KG1 (cell line): ENCODE measurements around the gene SYAP1.
A peak's percentile ranks its signal among the peaks of the same experiment; 100 is the strongest.
"Not testable (repeated sequence)": the region's sequence is repeated elsewhere in the genome, so short reads cannot be mapped to it uniquely, and the experiment has no call there.

ENCODE experiments used
- DNase-seq: peaks from one replicate; lab custom pipeline; 2025; lab: John Stamatoyannopoulos, UW

SYAP1 gene, protein sequence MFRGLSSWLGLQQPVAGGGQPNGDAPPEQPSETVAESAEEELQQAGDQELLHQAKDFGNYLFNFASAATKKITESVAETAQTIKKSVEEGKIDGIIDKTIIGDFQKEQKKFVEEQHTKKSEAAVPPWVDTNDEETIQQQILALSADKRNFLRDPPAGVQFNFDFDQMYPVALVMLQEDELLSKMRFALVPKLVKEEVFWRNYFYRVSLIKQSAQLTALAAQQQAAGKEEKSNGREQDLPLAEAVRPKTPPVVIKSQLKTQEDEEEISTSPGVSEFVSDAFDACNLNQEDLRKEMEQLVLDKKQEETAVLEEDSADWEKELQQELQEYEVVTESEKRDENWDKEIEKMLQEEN

DNA sequence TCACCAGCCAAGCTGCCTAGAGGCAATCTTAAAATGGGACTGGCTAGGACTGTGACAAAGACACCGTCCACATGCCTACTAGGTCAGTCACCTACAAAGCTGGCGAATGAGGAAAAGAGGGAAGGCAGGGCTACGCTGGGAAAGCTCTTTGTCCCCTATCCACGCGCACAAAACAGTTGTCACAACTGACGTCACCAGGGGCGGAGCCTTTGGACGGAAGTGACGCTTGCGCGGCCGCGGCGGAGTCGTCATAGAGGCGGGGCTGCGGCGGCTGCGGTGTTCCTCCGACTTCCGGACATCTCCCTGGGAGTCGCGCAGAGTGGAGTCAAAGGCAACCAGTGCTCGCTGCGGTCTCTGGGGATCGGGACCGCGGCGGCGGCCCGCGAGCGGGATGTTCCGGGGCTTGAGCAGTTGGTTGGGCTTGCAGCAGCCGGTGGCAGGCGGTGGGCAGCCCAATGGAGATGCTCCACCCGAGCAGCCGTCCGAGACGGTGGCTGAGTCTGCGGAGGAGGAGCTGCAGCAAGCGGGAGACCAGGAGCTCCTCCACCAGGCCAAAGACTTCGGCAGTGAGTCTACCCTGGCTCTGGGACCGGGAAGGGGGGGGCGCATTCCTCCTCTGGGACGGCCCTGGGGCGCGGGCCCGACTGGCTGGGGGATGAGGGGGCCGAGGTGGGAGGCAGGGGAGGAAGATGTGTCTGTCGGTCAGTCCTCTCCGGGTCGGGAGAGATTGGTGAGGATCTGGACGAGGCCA lies at the start of gene SYAP1:
SYAP1 (plus strand) TSS at position 279 of the 751 bp plus-strand sequence; CDS start at position 392, 113 bp downstream.
- peak; percentile 70 for DNase-seq

DNA sequence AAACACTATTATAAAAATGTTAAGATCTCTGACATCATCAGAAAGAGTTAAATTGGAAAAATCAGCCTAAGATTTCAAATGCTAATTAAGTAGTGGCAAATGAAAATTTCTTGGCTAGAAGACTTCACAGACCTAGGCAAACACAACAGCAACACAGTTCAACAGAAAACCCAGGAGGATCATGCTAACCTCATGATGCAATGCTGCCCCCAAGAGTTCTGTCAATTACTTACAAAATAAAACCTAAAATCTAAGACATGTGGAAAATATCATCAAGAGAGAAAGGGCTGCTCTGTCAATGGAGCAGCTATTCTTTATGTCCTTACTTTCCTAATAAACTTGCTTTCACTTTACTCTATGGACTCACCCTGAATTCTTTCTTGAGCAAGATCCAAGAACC lies 48.4 kb upstream of the SYAP1 start:
- no peak for DNase-seq

DNA sequence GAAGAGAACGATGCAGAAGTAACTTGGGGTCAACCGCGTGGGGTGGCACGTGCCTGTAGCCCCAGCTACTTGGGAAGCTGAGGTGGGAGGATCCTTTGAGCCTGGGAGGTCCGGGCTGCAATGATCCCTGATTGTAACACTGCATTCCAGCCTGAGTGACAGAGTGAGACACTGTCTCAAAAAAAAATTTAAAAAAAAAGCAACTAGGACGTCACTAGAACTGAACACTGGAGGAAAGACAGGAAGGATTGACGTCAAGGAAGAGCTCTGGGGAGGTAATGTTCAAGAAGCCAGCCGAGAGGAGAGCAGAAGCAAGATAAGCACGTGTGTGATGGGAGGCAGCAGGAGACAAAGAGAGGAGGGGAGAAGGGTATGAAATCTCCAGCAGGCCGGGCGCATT lies 40.7 kb upstream of the SYAP1 start:
- DNase-seq: no peak

DNA sequence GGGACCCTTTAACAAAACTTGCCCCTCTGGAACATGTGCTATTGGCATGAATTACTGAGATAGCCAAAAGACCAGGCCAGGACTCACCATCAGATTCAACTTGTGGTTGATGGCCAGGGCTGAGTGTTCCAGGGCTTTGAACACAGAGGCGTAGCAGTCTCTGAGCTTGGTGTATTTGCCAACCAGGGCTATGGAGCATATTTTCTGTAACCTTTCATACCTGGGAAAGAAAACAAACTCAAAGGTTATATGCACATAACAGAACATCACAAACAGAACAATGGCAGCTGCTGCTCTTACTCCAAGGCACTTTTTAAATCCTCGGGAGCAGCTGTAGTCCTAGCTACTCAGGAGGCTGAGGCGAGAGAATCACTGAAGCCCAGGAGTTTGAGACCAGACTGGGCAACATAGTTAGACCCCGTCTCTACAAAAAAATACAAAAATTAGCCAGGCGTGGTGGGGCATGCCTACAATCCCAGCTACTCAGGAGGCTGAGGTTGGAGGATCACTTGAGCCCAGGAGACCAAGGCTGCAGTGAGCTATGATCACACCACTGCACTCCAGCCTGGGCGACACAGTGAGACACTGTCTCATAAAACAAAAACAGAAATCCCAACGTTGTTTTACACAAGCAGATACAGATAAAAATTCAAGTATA lies 36.3 kb upstream of the SYAP1 start:
- DNase-seq: no peak

DNA sequence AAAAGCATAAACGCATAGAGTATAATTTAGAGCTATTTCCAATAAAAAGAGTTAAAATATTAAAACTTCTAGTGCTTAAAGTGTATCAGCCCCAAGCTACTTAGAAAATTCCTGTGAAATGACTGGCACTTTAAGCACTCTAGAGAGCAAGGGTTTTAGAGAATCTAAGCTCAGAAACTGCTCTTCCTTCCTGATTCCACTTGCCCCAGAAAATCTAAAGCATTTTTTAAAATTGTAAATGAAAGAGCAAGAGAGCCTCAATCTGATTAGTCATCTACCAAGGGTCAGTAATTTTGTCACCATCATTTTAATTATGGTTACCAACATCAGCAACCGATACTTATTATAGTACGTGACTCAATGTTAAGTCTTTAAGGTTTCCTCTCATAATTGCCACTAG lies 31.9 kb upstream of the SYAP1 start:
- DNase-seq: no peak

DNA sequence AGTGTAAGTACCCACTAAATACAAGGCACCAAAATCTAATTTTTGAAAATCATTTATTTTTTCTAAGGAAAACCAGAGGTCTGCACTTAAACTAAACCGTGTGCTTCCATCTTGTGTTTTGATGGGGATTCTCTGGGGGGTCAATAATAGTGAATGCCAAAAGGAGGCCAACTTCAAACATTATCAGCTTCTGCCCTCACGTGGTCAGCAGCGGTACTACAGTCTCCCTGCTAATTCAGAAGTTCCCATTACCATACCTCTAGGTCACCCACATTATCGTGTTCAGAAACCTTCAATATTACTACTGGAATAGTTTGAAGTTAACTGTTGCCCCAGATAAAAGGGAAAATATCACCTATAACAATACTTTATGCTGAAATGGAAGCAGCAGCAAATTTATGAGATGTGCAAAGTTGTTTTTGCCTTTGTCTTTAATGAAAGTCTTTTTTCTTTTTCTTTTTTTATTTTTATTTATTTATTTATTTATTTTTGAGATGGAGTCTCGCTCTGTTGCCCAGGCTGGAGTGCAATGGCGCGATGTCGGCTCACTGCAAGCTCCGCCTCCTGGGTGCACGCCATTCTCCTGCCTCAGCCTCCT lies 24.2 kb upstream of the SYAP1 start:
- DNase-seq: no peak

DNA sequence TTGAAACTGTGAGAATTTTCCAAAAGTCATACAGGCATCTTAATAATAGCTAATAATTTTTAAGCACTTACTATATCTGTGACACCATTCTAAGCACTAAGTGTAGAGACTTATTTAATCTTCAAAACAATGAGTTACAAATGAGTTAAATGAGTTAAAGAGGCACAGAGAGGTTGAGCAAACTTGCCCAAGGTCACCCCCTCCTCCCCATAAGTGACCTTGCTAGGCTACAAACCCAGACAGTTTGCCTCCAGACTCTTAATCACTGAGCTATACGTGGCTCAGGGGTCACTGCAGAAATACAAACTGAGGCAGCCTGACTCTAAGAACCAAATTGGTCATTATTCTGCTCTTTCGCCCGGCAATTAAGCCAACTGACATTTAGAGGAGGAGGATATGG lies 22.5 kb upstream of the SYAP1 start:
- DNase-seq: no peak

DNA sequence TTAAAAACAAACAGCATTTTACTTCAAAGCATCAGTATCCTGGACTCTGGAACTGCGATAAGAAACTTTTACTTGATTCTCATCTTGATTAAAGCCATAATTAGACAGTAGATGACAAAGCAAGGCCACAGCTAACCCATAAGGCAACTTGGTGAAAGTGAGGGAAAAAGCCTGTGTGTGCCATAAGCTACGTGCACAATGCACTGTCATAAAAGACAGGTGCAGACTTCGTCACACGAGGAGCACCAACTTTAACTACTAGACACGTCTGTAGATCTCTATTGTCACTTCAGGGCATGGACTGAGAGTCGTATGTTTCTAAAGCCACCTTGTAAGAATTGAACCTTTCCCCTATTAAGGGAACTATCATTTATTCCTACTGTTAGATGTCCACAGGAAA lies 20.0 kb upstream of the SYAP1 start:
- DNase-seq: no peak

DNA sequence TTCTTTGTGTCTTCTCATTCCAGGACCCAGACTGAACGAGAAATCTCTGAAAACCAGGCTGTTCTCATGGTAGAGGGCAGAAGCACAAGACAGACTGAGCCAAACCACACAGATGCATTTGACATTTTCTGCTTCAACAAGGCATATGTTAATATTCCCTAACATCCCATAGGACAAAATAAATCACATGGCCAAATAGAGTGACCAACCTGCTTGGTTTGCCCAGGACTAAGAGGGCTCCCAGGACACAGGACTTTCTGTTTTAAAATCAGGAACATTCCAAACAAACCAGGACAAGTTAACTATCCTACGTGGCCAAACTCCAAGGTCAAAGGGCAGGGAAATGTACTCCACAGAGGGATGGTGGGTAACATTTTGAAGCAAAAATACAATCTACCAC lies 18.7 kb upstream of the SYAP1 start:
- DNase-seq: no peak

DNA sequence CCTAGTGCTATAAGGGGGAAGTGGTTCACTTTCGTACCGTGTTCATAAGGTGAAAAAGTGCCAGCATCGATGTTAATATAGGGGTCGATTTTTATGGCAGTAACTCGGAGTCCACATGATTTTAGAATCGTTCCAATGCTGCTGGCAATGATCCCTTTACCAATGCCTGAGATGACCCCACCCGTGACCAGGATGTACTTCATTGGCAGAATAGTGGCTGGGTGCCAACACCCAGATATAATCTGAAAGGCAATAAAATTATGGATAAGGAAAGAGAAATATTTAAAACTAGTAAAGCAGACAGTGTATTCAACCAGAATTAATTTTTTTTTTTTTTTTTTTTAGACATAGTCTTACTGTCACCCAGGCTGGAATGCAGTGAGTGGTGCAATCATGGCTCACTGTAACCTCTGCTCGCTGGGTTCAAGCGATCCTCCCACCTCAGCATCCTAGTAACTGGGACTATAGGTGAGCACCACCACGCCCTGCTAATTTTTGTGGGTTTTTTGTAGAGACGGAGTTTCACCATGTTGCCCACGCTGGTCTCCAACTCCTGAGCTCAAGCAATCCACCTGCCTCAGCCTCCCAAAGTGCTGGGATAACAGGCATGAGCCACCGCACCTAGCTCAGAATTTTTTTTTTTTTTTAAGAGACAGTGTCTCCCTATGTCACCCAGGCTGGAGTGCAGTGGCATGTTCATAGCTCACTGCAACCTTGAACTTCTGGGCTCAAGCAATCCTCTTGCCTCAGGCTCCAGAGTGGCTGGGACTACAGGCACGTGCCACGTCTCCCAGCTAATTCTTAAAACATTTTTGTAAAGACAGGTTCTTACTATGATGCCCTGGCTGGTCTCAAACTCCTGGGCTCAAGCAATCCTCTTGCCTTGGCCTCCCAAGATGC lies 16.5 kb upstream of the SYAP1 start:
- DNase-seq: no peak

DNA sequence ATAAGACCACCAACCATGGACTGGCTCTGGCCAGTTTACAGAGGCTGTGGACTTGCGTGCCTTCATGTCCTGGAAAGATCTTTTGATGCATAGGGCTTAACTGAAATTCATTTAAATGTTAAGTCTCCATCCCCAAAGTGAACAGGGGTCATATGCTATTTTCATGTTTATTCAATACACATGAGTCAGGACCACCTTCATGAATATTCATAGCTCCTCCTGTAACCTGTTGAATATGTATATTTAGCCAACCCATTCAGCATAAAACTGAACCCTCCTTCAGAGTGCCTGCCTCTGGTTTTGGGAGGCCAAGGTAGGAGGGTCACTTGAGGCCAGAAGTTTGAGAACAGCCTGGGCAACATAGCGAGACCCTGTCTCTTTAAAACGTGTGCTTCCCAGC lies 14.0 kb upstream of the SYAP1 start:
- no peak for DNase-seq

DNA sequence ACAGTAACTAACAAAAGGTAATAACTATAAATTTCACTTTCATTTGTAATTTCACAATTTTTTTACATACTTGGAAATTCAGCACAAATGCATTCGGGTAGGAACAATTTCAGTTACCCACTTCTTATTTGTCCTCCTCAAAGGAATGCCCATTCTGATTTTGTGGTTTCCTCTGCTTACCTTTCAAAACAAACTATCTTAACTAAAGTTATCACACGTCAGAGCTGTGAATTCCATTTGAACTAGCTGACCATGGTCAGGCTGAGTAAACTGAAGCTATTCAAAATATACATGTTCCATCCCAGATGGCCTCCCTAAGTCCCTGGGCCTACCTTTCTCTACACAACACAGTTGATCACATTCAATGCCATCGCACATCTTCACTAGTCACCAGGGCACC lies 11.4 kb upstream of the SYAP1 start:
- DNase-seq: no peak

DNA sequence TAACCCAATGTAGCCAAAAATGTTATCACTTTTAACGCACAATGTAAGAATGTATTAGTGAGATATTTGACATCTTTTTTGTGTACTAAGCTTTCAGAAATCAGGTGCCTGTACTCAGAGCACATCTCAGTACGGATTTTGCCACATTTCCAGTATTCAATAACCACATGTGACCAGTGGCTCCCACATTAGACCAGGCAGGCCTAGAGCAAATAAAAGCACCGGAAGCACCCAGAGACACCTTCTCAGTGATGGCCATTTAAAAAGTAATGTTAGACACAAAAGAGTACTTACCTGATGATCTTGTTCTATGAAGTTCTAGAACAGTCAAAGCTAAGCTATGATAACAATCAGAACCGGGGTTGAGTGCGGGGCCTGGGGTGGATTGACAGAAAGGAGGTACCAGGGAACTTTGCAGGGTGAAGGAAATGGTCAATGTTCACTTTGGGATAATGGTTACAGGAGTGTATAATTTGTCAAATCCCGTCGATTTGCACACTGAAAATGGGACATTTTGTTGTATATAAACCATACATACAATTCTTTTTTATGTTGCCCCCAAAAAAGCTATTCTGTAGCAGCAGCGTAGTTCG lies 8.1 kb upstream of the SYAP1 start:
- no peak for DNase-seq

DNA sequence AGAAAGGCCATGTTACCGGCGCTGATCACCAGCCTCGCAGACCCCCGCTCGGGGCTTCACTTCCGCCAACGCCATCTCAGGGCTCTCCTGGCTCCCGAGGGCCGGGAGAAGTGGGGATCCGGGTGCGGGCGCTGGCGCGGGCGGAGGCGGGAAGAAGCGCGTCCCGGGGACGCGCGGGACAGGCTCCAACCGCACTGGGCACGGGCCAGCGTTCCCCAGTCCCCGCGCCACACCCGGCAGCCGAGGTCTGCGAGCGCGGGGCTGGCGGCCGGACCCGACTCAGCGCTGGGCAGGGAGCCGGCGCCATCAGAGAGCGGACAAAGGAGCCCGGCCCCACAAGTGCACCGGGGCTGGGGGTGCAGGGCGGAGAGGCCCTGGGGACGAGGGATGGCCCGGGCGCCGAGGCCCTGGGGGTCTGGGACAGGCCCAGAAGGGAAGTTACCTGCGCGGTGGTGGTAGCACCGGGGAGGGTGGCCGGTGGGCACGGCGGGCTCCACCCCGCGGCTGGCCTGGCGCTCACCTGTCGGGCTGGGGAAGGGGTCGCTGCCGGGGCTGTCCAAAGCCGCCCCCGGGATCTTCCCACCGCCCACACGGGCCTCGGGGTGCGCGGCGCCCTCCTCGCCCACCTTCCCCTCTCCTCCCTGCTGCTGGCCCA lies 7.4 kb upstream of the SYAP1 start:
- DNase-seq: no peak

DNA sequence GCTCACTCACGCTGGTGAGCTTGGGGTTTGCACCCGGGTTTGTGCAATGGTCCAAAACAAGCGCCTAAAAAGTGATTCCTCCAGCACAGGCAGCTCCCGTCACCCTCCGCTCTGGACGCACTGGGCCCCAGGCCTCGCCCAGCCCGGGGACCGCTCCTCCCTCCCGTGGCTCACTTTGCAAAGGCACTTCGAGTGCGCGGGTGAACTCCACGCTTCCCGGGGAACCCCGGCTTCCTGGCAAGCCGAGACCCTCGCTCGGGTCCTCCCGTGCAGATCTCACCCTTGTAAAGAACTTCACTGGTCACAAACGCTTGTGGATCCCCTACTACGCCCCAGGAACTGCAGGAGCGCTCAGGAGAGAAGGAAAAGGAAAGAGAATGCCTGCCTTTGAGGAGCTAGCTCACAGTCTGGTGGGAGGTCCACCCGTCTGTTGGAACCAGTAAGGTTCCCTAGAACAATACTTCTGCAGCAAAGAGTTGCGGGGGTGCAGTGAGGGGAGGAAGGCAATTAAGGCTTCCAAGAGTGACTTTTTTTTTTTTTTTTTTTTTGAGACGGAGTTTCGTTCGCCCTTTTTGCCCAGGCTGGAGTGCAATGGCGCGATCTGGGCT lies 6.8 kb upstream of the SYAP1 start, which contains the start of gene CTPS2:
CTPS2 (minus strand) TSS at position 122 of the 608 bp plus-strand sequence. CDS start 9,767 bp downstream, outside the sequence.
- no peak for DNase-seq

DNA sequence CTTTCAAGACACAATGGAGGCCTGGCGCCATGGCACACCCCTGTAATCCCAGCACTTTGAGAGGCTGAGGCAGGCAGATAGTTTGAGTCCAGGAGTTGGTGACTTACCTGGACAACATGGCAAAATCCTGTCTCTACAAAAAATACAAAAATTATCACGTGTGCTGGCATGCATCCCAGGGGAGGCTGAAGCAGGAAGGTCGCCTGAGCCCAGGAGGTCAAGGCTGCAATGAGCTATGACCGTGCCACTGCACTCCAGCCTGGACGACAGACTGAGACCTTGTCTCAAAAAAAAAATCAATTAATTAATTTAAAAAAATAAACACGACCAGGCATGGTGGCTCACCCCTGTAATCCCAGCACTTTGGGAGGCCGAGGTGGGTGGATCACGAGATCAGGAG lies 4.9 kb upstream of the SYAP1 start:
- DNase-seq: no peak

DNA sequence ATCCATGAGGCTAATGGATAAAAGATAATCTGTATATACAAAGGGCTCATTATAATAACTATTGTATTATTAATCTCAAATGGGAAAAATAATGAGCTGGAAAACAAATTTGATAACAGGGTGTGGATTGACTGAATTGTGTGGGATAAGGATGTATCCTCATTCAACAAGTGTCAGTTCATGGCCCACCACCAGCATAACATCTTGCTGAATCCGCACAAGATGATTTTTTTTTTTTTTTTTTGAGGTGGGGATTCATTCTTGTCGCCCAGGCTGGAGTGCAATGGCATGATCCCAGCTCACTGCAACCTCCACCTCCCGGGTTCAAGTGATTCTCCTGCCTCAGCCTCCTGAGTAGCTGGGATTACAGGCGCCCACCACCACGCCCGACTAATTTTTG lies 3.8 kb upstream of the SYAP1 start:
- not testable (repeated sequence) for DNase-seq

DNA sequence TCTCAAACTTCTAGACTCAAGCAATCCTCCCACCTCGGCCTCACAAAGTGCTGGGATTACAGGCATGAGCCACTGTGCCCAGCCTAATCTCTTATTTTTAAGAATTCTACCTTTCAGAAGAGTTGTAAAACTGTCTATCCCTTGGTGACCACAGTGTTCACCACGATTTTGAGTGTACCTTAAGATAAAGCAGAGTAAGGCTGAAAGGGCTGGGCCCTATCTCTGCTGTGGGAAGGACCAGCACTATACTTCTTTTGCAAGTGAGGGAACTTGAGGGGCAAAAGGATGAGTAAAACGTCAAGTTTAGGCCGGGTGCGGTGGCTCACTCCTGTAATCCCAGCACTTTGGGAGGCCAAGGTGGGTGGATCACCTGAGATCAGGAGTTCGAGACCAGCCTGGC lies 3.0 kb upstream of the SYAP1 start:
- DNase-seq: not testable (repeated sequence)

DNA sequence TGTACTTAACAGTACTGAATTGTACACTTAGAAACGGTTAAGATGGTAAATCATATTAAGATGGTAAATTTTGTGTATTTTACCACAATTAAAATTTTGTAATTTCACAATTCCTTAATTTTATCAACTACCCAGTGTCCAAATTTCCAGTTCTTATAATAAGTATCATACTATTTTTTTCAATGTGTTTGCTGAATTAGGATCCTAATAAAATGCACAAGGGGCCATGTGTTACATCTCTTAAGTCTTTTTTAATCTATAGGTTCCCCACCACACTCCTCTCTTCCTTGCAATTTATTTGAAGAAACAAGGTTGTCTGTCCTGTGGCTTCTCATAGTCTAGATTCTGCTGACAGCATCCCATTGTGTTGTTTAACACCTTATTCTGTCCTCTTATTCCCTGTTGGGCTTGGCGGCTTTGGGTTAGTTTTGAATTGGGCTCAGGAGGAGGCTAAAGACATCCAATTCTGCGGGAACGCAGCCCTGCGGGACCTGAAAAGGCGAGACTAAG lies 533 bp upstream of the SYAP1 start:
- DNase-seq: no peak

DNA sequence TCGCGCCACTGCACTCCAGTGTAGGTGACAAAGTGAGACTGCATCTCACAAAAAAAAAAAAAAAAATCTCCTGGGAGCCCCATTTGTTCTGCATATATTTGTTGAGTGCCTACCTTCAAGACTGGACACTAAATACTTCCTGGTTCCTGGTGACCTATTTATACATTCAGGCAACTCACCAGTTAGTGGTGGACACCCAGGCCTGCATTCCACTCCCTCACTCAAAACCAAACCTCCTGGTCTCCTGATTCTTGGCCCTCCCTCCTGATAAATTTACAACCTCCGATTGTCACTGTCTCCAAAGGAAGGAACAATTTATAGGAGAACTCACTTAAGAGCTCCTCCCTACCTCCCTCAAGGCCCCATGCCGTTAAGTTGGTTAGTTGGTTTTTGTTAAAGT lies 3.1 kb downstream of the SYAP1 start:
- DNase-seq: no peak
